ENCODE data around the gene KAT8. TPM values are rescaled to one million over a fixed set of nuclear protein-coding genes. Genes with fewer than 3 reads are reported as not detected.

Gene KAT8
- total and polyA plus RNA-seq, 2 of the 13 experiments (the other 11 are each of a cell fraction or from before 2014, with no cell fraction given): 79.0 to 84.2 TPM

DNA sequence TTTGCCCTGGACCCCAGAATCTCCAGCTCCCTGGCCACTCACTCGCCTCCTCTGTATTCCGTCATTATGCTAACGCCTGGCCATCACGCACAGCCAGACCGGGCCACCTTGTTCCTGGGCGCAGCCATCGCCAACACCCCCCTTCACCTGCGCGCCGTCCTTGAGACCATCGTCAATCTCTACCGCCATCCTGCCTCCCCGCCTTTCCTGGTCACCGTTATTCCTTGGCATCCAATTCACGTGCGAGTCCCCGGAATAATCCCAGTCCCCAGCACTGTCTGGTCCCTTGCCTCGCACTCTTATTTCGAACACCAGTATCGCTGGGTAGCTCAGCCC lies 23.4 kb upstream of the KAT8 start (continued):
- TF ChIP-seq ZNF101 (CRISPR knock-in tag; IDR thresholded peaks at IDR 0.05; ENCODE audit: borderline replicate concordance, low read depth): peak; percentile 55; the same call in 1 of the 2 replicates
- TF ChIP-seq, protein P1, sequence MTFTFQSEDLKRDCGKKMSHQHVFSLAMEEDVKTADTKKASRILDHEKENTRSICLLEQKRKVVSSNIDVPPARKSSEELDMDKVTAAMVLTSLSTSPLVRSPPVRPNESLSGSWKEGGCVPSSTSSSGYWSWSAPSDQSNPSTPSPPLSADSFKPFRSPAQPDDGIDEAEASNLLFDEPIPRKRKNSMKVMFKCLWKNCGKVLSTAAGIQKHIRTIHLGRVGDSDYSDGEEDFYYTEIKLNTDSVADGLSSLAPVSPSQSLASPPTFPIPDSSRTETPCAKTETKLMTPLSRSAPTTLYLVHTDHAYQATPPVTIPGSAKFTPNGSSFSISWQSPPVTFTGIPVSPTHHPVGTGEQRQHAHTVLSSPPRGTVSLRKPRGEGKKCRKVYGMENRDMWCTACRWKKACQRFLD (CRISPR knock-in tag; IDR thresholded peaks at IDR 0.05; ENCODE audit: borderline replicate concordance): 0 out of 2 replicates have a peak, but pooled peaks have one; percentile 86
- no peak for TF ChIP-seq ZNF337 (CRISPR knock-in tag; IDR thresholded peaks at IDR 0.05; ENCODE audit: borderline replicate concordance, low read depth)
- 0 out of 2 replicates have a peak, but pooled peaks have one; percentile 38 for TF ChIP-seq ZNF546 (CRISPR knock-in tag; conservative IDR thresholded peaks at IDR 0.05)
- 0 out of 2 replicates have a peak, but pooled peaks have one; percentile 85 for TF ChIP-seq ZBTB3 (CRISPR knock-in tag; IDR thresholded peaks at IDR 0.05; ENCODE audit: borderline replicate concordance, low read depth)
- TF ChIP-seq ZNF12 (CRISPR knock-in tag; IDR thresholded peaks at IDR 0.05): peak; percentile 36; the same call in 1 of the 2 replicates

DNA sequence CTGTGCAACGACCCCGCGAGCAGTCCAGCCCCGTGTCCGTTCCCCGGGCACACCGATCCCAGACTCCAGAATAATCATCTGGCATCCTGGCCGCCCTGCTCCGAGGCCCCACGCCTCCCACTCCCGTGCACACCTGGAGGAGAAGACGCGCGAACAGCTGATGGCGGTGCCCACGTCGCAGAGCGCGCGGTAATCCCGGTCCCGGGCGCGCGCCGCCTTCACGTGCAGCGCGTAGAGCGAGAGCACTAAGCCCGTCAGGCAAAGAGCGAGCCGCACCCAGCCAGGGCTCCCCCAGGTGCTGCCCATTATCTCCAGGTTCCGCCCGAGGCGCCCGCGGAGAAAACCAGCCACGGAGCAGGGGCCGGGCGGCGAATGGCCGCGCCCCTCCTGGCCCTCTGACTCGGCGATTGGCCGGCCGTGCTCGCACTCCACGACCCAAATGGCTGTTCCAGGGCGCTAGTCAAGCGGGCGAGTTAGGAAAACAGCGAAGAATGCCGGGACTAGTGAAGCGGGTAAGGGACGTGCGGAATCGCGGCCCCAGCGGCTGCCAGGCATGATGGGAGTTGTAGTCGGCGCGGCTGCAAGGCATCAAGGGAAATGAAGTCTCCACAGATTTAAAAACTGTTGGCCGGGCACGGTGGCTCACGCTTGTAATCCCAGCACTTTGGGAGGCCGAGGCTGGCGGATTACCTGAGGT lies 22.9 kb upstream of the KAT8 start, which contains the start of gene VKORC1:
VKORC1 (minus strand) TSS at position 374 of the 697 bp plus-strand sequence; CDS start at position 306, 68 bp downstream.
- in situ Hi-C loops (cut with HindIII; ENCODE audit: extremely low pct_ligation_motif_present, low pct_unique_long_range_greater_than_20kb): no loop called here
- TF ChIP-seq, protein P2, sequence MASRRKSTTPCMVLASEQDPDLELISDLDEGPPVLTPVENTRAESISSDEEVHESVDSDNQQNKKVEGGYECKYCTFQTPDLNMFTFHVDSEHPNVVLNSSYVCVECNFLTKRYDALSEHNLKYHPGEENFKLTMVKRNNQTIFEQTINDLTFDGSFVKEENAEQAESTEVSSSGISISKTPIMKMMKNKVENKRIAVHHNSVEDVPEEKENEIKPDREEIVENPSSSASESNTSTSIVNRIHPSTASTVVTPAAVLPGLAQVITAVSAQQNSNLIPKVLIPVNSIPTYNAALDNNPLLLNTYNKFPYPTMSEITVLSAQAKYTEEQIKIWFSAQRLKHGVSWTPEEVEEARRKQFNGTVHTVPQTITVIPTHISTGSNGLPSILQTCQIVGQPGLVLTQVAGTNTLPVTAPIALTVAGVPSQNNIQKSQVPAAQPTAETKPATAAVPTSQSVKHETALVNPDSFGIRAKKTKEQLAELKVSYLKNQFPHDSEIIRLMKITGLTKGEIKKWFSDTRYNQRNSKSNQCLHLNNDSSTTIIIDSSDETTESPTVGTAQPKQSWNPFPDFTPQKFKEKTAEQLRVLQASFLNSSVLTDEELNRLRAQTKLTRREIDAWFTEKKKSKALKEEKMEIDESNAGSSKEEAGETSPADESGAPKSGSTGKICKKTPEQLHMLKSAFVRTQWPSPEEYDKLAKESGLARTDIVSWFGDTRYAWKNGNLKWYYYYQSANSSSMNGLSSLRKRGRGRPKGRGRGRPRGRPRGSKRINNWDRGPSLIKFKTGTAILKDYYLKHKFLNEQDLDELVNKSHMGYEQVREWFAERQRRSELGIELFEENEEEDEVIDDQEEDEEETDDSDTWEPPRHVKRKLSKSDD (CRISPR knock-in tag; IDR thresholded peaks at IDR 0.05; ENCODE audit: low read depth): no peak; the same call in 1 of the 2 replicates
- TF ChIP-seq HOXA7 (CRISPR knock-in tag; IDR thresholded peaks at IDR 0.05) (no peak), NAIF1 (CRISPR knock-in tag; IDR thresholded peaks at IDR 0.05; ENCODE audit: borderline replicate concordance) (peak; percentile 98), ZNF326 (CRISPR knock-in tag; IDR thresholded peaks at IDR 0.05; ENCODE audit: borderline replicate concordance) (peak; percentile 14; the same call in 1 of the 2 replicates), MYC (CRISPR knock-in tag; IDR thresholded peaks at IDR 0.05; ENCODE audit: borderline replicate concordance) (peak; percentile 75), NR0B2 (CRISPR knock-in tag; IDR thresholded peaks at IDR 0.05) (peak; percentile 77), ZNF34 (CRISPR knock-in tag; IDR thresholded peaks at IDR 0.05; ENCODE audit: borderline replicate concordance) (no peak), ZNF362 (CRISPR knock-in tag; IDR thresholded peaks at IDR 0.05; ENCODE audit: borderline replicate concordance) (peak; percentile 3; the same call in 1 of the 2 replicates), TAF1 (CRISPR knock-in tag; IDR thresholded peaks at IDR 0.05) (peak; percentile 94)

More for the DNA sequence above, 22.9 kb upstream of the KAT8 start, which contains the start of gene VKORC1:
- peaks cover 27% of the 10 kb centered on the region for H3K4me1 ChIP-seq (ENCODE audit: insufficient read depth, low read length)
- WGBS (ENCODE audit: low lambda C conversion rate): under 1% methylated on average over 47 of the region's 69 CpGs
- peak within 1 kb of the TSS; percentile 80 to 100 (median 82) for H3K4me3 ChIP-seq (replicated peaks in 1 of 3; ENCODE audit: insufficient read depth in 1 of 3, low read depth in 2 of 3, low read length in 3 of 3)
- peak; percentile 95 for ATAC-seq
- intact Hi-C loops (cut with micrococcal nuclease; ENCODE audit: unreplicated experiment): loop anchor here (1.0 to 10.0 kb wide), 5 partner anchors 20 to 348 kb away; partner anchors contain the start of genes SETD1A, STX4, ZNF646 and ZNF668
- peak within 1 kb of the TSS; percentile 94 for H3K9ac ChIP-seq (ENCODE audit: insufficient read depth, low read depth, low read length)
- H3K27ac ChIP-seq (ENCODE audit: extremely low read length, insufficient read depth, low read length): peak within 1 kb of the TSS; percentile 84
- no TSS peak for BruUV-seq (replicated peaks)
- H4K20me1 ChIP-seq (ENCODE audit: insufficient read depth, low read length): peaks cover 12% of the 10 kb centered on the region
- H3K36me3 ChIP-seq (replicated peaks in 1 of 2; ENCODE audit: control insufficient read depth in 1 of 2, insufficient read depth in 2 of 2, low read length in 2 of 2): peaks cover 9 to 28% of the 10 kb centered on the region in 2 experiments
- peak; percentile 98 for DNase-seq (ENCODE audit: low spot score)
- peak; percentile 95 for FAIRE-seq
- no peaks in the 10 kb centered on the region; a peak in 1 of 5 replicates for H3K27me3 ChIP-seq (ENCODE audit: control insufficient read depth in 1 of 2, insufficient read depth in 2 of 2, low read length in 2 of 2)
- ChIA-PET CTCF (ENCODE audit: low intra/inter-chr PET ratio, low total read pairs) (interaction anchor here (2.5 to 2.9 kb wide), 2 partner anchors 109 to 141 kb away, joined by 8 to 25 read pairs; partner anchors contain the start of gene HSD3B7), POLR2A (interaction anchor here (0.7 to 5.0 kb wide), 10 partner anchors 21 to 373 kb away, joined by 3 to 49 read pairs (median 10); partner anchors contain the start of genes HSD3B7, KAT8, ZNF646 and ZNF668)
- no peaks in the 10 kb centered on the region for H3K9me3 ChIP-seq (ENCODE audit: low read length)
- no peak within 1 kb of the TSS for H2AFZ ChIP-seq (ENCODE audit: low read length)
- H3K4me2 ChIP-seq (ENCODE audit: low read depth, low read length): peak within 1 kb of the TSS; percentile 99
- peaks cover 33% of the 10 kb centered on the region for H3K79me2 ChIP-seq (ENCODE audit: insufficient read depth, low read length)

Measured in HepG2 (cell line).